Trophoblast cell (in vitro differentiated cells and primary cell): Measurements from ENCODE around the gene KIRREL3.

Source experiments
- DNase-seq, 2 donors: peaks; one replicate each; pipeline ENCODE4 v3.0.0-alpha.2; 2016
- H2AFZ ChIP-seq: 2 replicates; pipeline ENCODE4 v1.6.1; 2013; ENCODE audit warnings: low read length, moderate library complexity, mild to moderate bottlenecking; ENCODE audit not compliant: insufficient read depth, poor library complexity
- H2AK5ac ChIP-seq: 2 replicates; pipeline ENCODE4 v1.6.1; 2013; ENCODE audit warnings: mild to moderate bottlenecking, low read length
- H2BK120ac ChIP-seq: 2 replicates; pipeline ENCODE4 v1.6.1; 2013; ENCODE audit warnings: low read length, mild to moderate bottlenecking, moderate library complexity; ENCODE audit not compliant: insufficient read depth, poor library complexity
- H2BK12ac ChIP-seq: 2 replicates; pipeline ENCODE4 v1.6.1; 2013; ENCODE audit warnings: mild to moderate bottlenecking, low read length, moderate library complexity
- H2BK5ac ChIP-seq: 2 replicates; pipeline ENCODE4 v1.6.1; 2013; ENCODE audit warnings: low read length, low read depth, moderate library complexity, mild to moderate bottlenecking; ENCODE audit not compliant: poor library complexity
- H3K14ac ChIP-seq: 2 replicates; pipeline ENCODE4 v1.6.1; 2013; ENCODE audit warnings: mild to moderate bottlenecking, low read length
- H3K18ac ChIP-seq: 2 replicates; pipeline ENCODE4 v1.6.1; 2013; ENCODE audit warnings: mild to moderate bottlenecking, low read length
- H3K23ac ChIP-seq: 2 replicates; pipeline ENCODE4 v1.6.1; 2013; ENCODE audit warnings: low read length
- H3K27ac ChIP-seq: 2 replicates; pipeline ENCODE4 v1.5.1; 2013; ENCODE audit warnings: low read depth, mild to moderate bottlenecking, inconsistent platforms, low read length, moderate library complexity
- H3K27me3 ChIP-seq: 2 replicates; pipeline ENCODE4 v1.6.1; 2013; ENCODE audit warnings: inconsistent platforms, mild to moderate bottlenecking, low read length, moderate library complexity; ENCODE audit not compliant: insufficient read depth
- H3K36me3 ChIP-seq, 2 experiments: 1 replicate in 1 of 2; 2 replicates in 1 of 2; pipeline ENCODE4 v1.6.1; 2013; ENCODE audit warnings: low read length in 2 of 2, mild to moderate bottlenecking in 2 of 2, moderate library complexity in 1 of 2; ENCODE audit not compliant: insufficient read depth in 2 of 2, control insufficient read depth in 1 of 2
- H3K4ac ChIP-seq: 2 replicates; pipeline ENCODE4 v1.6.1; 2013; ENCODE audit warnings: low read depth, mild to moderate bottlenecking, low read length, moderate library complexity
- H3K4me1 ChIP-seq, 2 experiments: 1 replicate in 1 of 2; 2 replicates in 1 of 2; pipeline ENCODE4 v1.6.1; 2013; ENCODE audit warnings: low read length in 2 of 2, mild to moderate bottlenecking in 2 of 2, moderate library complexity in 1 of 2; ENCODE audit not compliant: insufficient read depth in 2 of 2, control insufficient read depth in 1 of 2
- H3K4me2 ChIP-seq: 2 replicates; pipeline ENCODE4 v1.6.1; 2013; ENCODE audit warnings: inconsistent platforms, mild to moderate bottlenecking, low read length, moderate library complexity
- H3K4me3 ChIP-seq: 2 replicates; pipeline ENCODE4 v1.5.1; 2013; ENCODE audit warnings: mild to moderate bottlenecking, low read depth, low read length, inconsistent platforms
- H3K79me1 ChIP-seq: one replicate; pipeline ENCODE4 v1.6.1; 2013; ENCODE audit warnings: low read length
- H3K79me2 ChIP-seq: 2 replicates; pipeline ENCODE4 v1.6.1; 2013; ENCODE audit warnings: low read length, mild to moderate bottlenecking; ENCODE audit not compliant: control insufficient read depth, insufficient read depth, poor library complexity
- H3K9ac ChIP-seq: 2 replicates; pipeline ENCODE4 v1.6.1; 2013; ENCODE audit warnings: mild to moderate bottlenecking, low read length
- H3K9me3 ChIP-seq: 2 replicates; pipeline ENCODE4 v1.6.1; 2013; ENCODE audit warnings: low read depth, mild to moderate bottlenecking, control low read depth, inconsistent platforms, low read length; ENCODE audit not compliant: insufficient read depth
- H4K12ac ChIP-seq: 2 replicates; pipeline ENCODE4 v1.6.1; 2013; ENCODE audit warnings: low read depth, mild to moderate bottlenecking, low read length, moderate library complexity
- H4K8ac ChIP-seq: 2 replicates; pipeline ENCODE4 v1.6.1; 2013; ENCODE audit warnings: low read depth, mild to moderate bottlenecking, low read length, moderate library complexity
- H4K91ac ChIP-seq: one replicate; pipeline ENCODE4 v1.6.1; 2013; ENCODE audit warnings: low read depth, mild to moderate bottlenecking, low read length, moderate library complexity
- WGBS: extraction: QIAGEN DNeasy Blood & Tissue Kit; methylation state at CpG from one replicate; pipeline ENCODE4 v1.1.7; 2013; ENCODE audit warnings: missing lambda C conversion rate; ENCODE audit not compliant: insufficient read length, insufficient coverage; ENCODE audit errors: extremely low coverage; 5-methylcytosine and 5-hydroxymethylcytosine counted together

KIRREL3 gene

DNA sequence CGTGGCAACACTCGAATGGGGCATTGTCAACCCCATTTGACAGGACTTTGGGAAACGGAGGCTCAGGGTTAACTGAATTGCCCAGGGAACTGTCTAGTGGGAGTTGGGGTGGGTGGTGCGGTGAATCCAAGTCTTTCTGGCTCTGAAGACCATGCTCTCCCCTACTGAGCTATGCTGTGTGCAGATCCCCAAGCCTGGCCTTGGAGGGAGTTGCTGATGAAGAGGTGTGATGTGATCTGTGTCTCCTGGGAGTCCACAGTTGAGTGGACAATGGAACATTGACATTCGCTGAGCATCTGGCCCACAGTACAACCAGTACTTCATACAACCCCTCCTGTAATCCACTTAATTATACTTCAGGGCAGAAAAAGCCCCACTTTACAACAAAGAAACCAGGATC lies 472.9 kb downstream of the KIRREL3 start:
- Histone ChIP-seq H3K9ac (no peak overlapping the region), H3K79me2 (no peaks in the 10 kb centered on the region), H3K23ac (no peak overlapping the region), H3K9me3 (no peaks in the 10 kb centered on the region), H3K27ac (no peak overlapping the region), H2BK5ac (no peak overlapping the region), H3K36me3 (no peaks in the 10 kb centered on the region), H3K4ac (no peak overlapping the region), H3K18ac (no peak overlapping the region), H2BK12ac (no peak overlapping the region), H3K27me3 (no peaks in the 10 kb centered on the region), H3K79me1 (no peaks in the 10 kb centered on the region), H3K4me1 (no peaks in the 10 kb centered on the region), H4K12ac (no peak overlapping the region), H3K4me2 (no peak overlapping the region), H3K14ac (no peak overlapping the region), H2AFZ (no peak overlapping the region), H4K91ac (no peak overlapping the region), H2BK120ac (no peak overlapping the region), H3K4me3 (no peak overlapping the region), H4K8ac (no peak overlapping the region), H2AK5ac (no peak overlapping the region)
- WGBS, result no CpG with 5 or more reads among the region's 5 CpGs
- DNase-seq, result no peak

DNA sequence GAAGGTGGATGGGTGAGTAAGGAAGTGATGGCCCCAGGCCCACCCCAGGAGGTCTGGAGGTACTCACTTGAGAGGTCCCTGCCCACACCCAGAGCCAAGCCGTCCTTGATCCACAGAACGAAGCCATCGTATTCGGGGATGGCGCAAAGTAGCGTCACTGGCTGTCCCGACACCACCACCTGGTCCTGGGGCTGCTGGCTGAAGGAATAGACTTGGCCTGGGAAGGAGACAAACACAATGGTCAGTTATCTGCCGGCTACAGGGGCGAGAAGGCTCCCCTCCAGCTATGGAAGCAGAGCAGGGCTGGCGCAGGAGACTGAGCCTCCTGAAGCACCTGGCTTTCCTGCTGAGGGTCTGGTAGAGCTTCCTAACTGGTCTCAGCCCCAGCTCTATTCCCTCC lies 474.1 kb downstream of the KIRREL3 start:
- Histone ChIP-seq H2BK12ac (no peak overlapping the region), H2BK5ac (no peak overlapping the region), H3K4me3 (no peak overlapping the region), H3K4me1 (no peaks in the 10 kb centered on the region), H4K12ac (no peak overlapping the region), H3K9me3 (no peaks in the 10 kb centered on the region), H3K27ac (no peak overlapping the region), H3K79me2 (no peaks in the 10 kb centered on the region), H3K27me3 (no peaks in the 10 kb centered on the region), H2AK5ac (no peak overlapping the region), H3K23ac (no peak overlapping the region), H4K8ac (no peak overlapping the region), H3K36me3 (no peaks in the 10 kb centered on the region), H2BK120ac (no peak overlapping the region), H3K14ac (no peak overlapping the region), H3K9ac (no peak overlapping the region), H3K4me2 (no peak overlapping the region), H3K79me1 (no peaks in the 10 kb centered on the region), H3K4ac (no peak overlapping the region), H4K91ac (no peak overlapping the region), H2AFZ (no peak overlapping the region), H3K18ac (no peak overlapping the region)
- no CpG with 5 or more reads among the region's 10 CpGs for WGBS
- no peak for DNase-seq

DNA sequence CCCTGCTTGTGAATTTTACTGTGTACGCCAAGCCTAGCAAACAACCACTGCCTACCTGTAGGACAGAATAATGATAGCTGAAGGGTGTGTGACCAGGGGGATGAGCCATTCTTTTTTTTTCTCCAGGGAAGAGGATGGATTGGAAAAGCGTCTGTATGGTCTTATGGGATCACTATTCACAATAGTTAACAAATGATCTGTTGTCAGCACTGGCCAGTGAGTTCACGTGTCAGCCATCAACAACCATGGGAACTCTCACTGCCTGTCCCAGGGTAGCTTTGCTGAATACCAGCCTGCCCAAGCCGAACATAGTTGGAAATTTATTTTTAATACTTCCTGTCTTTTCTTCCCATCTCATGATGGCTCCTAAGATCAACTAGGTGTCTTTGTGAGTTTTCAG lies 474.9 kb downstream of the KIRREL3 start:
- no CpG with 5 or more reads among the region's 4 CpGs for WGBS
- no peak overlapping the region for H4K8ac ChIP-seq

DNA sequence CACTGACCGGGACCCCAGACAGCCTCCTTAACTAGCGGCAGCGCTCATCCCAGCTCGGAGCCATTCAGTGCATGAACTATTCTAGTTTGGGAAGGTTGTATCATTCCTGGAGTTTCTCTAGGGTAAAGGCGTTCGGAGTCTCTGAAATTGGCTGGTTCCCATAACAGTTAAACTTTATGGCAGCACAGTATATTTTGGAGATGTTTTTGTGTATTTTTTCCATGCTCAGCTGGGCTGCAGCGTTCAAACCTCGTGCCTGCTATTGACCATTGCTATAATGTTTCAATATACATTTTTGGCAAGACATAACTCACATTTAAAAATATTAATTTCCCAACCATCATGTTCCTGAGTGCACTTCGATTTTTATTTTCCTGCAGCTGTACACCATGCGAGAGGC lies 475.4 kb downstream of the KIRREL3 start:
- no peak for DNase-seq
- no peaks in the 10 kb centered on the region for H3K4me1 ChIP-seq
- no peak overlapping the region for H4K91ac ChIP-seq
- no peaks in the 10 kb centered on the region for H3K36me3 ChIP-seq
- H3K9ac ChIP-seq, result no peak overlapping the region
- H2AK5ac ChIP-seq, result no peak overlapping the region
- H3K27me3 ChIP-seq, result no peaks in the 10 kb centered on the region
- no peak overlapping the region for H4K12ac ChIP-seq
- no peaks in the 10 kb centered on the region for H3K79me2 ChIP-seq
- no peak overlapping the region for H3K4me3 ChIP-seq
- H4K8ac ChIP-seq, result no peak overlapping the region
- H3K4ac ChIP-seq, result no peak overlapping the region
- no peak overlapping the region for H2BK5ac ChIP-seq
- H3K23ac ChIP-seq, result no peak overlapping the region
- H3K27ac ChIP-seq, result no peak overlapping the region
- H3K14ac ChIP-seq, result no peak overlapping the region
- peaks cover 2% of the 10 kb centered on the region for H3K9me3 ChIP-seq
- no peak overlapping the region for H3K4me2 ChIP-seq
- H2BK120ac ChIP-seq, result no peak overlapping the region
- H2BK12ac ChIP-seq, result no peak overlapping the region
- no peak overlapping the region for H3K18ac ChIP-seq
- H3K79me1 ChIP-seq, result no peaks in the 10 kb centered on the region
- WGBS, result no CpG with 5 or more reads among the region's 10 CpGs
- no peak overlapping the region for H2AFZ ChIP-seq

More for the DNA sequence above, 474.9 kb downstream of the KIRREL3 start:
- Histone ChIP-seq H3K79me1 (no peaks in the 10 kb centered on the region), H3K23ac (no peak overlapping the region), H2AFZ (no peak overlapping the region), H3K14ac (no peak overlapping the region), H3K4me2 (no peak overlapping the region), H4K91ac (no peak overlapping the region), H3K18ac (no peak overlapping the region), H3K27ac (no peak overlapping the region), H2BK120ac (no peak overlapping the region), H2BK5ac (no peak overlapping the region), H3K27me3 (no peaks in the 10 kb centered on the region), H3K9ac (no peak overlapping the region), H3K79me2 (no peaks in the 10 kb centered on the region), H3K4ac (no peak overlapping the region), H3K9me3 (peaks cover 2% of the 10 kb centered on the region), H3K4me1 (no peaks in the 10 kb centered on the region), H3K36me3 (no peaks in the 10 kb centered on the region), H2BK12ac (no peak overlapping the region), H3K4me3 (no peak overlapping the region), H2AK5ac (no peak overlapping the region), H4K12ac (no peak overlapping the region)
- no peak for DNase-seq
